GM18499 (cell line): ENCODE data around the gene PGS1.

Source experiments
- ATAC-seq: cut with Tn5 transposase; IDR thresholded peaks from one replicate; pipeline ENCODE4 v1.9.1; 2021; ENCODE audit warnings: moderate number of reproducible peaks; ENCODE audit not compliant: insufficient read depth, unreplicated experiment

Gene PGS1

GRCh38 chr17:78346605-78347250 lies 31.7 kb upstream of the PGS1 start:
- ATAC-seq, result no peak

- no peak for ATAC-seq
Measured at GRCh38 chr17:78347453-78347852, 31.0 kb upstream of the PGS1 start.

- ATAC-seq, result no peak
Measured at GRCh38 chr17:78348055-78348770, 30.2 kb upstream of the PGS1 start.

GRCh38 chr17:78349891-78350642 lies 28.4 kb upstream of the PGS1 start:
- ATAC-seq, result no peak

GRCh38 chr17:78351449-78352006 lies 26.9 kb upstream of the PGS1 start:
- no peak for ATAC-seq

GRCh38 chr17:78353834-78354233 lies 24.6 kb upstream of the PGS1 start:
- ATAC-seq, result no peak

- no peak for ATAC-seq
Measured at GRCh38 chr17:78355045-78355641, 23.3 kb upstream of the PGS1 start.

GRCh38 chr17:78355701-78356100 lies 22.7 kb upstream of the PGS1 start:
- ATAC-seq, result no peak

- peak; percentile 65 for ATAC-seq
Measured at GRCh38 chr17:78356101-78356713, 22.2 kb upstream of the PGS1 start.

GRCh38 chr17:78357177-78357586 lies 21.3 kb upstream of the PGS1 start:
- no peak for ATAC-seq

GRCh38 chr17:78357672-78358537 lies 20.5 kb upstream of the PGS1 start:
- no peak for ATAC-seq

GRCh38 chr17:78358538-78359320 lies 19.7 kb upstream of the PGS1 start:
- ATAC-seq, result no peak

GRCh38 chr17:78359321-78359996 lies 19.0 kb upstream of the PGS1 start:
- no peak for ATAC-seq

GRCh38 chr17:78359997-78360370 lies 18.5 kb upstream of the PGS1 start, which contains the start of gene SOCS3:
SOCS3 (minus strand) TSS chr17:78360077; CDS start chr17:78359095, 982 bp downstream.
- no peak for ATAC-seq

GRCh38 chr17:78360371-78361224 lies 17.9 kb upstream of the PGS1 start:
- ATAC-seq, result no peak

GRCh38 chr17:78361225-78361701 lies 17.2 kb upstream of the PGS1 start:
- no peak for ATAC-seq

- no peak for ATAC-seq
Measured at GRCh38 chr17:78362232-78362631, 16.2 kb upstream of the PGS1 start.
